Measurements from ENCODE around the gene TESK2. TPM values are rescaled to one million over a fixed set of nuclear protein-coding genes. Genes with fewer than 3 reads are reported as not detected.
A peak's percentile ranks its signal among the peaks of the same experiment; 100 is the strongest.

Gene TESK2, protein sequence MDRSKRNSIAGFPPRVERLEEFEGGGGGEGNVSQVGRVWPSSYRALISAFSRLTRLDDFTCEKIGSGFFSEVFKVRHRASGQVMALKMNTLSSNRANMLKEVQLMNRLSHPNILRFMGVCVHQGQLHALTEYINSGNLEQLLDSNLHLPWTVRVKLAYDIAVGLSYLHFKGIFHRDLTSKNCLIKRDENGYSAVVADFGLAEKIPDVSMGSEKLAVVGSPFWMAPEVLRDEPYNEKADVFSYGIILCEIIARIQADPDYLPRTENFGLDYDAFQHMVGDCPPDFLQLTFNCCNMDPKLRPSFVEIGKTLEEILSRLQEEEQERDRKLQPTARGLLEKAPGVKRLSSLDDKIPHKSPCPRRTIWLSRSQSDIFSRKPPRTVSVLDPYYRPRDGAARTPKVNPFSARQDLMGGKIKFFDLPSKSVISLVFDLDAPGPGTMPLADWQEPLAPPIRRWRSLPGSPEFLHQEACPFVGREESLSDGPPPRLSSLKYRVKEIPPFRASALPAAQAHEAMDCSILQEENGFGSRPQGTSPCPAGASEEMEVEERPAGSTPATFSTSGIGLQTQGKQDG
- 2.0 to 3.5 TPM (median 2.2 TPM) in 3 replicates for polyA plus RNA-seq
- polyA plus RNA-seq (2011; ENCODE audit: low read depth) = 1.4 TPM
- polyA plus RNA-seq (2011; cell fraction: cytosol; rRNA removed) = 1.8 and 2.1 TPM in 2 replicates
- polyA plus RNA-seq (2011; cell fraction: nucleus; rRNA removed) = 2.5 and 3.2 TPM in 2 replicates
- polyA plus RNA-seq (2012; ENCODE audit: low replicate concordance) = 1.1 and 3.6 TPM in 2 replicates
- polyA minus RNA-seq = 1.7 to 2.8 TPM (median 1.9 TPM) in 3 replicates
- 0.96 TPM for polyA minus RNA-seq (2011; cell fraction: cytosol; rRNA and poly(A)+ RNA removed)
- polyA minus RNA-seq (2011; cell fraction: nucleus; rRNA and poly(A)+ RNA removed) = 0.63 and 1.5 TPM in 2 replicates

DNA sequence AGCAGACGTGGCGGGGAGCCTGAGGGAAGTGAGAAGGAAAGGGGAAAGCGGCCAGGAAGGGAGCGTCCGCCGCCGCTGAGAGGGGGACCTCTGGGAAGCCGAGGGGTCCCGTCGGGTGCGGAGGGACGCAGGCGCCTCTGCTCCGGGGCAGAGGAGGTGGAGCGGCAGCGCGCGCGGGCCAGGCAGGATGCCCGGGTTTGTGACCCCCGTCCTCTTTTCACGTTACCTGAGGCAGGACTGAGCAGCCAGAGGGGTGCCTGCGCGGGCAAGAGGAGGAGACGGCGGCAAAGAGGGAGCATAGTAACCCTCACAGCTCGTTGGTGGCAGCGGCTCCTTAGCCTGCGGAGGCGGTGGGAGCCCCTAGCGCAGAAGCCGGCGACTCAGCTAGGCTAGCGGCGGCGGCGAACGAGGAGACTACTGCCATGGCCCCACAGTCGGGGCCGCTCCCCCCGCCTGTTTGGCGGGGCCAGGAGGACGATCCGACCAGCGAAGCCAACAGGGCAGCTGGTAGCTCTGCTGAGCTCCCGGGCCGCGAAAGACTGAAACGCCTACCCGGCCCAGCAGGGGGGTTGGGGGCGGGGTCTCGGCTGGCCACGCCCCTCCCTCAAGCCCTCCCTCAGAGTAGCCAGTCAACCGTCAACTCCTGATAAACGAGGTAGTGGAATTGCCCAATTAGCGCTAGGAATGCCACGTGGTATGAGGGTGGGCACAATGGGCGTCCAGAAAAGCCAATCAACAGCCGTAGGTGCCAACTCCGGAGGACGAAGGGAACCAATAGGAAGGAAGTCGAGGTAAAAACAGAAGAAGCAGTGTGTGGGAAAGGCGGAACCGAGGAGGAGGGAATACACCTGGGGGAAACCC, at the start of gene TESK2:
Gene TESK2 (minus strand): TSS at position 538 of the 861 bp plus-strand sequence. CDS start 33,378 bp downstream, outside the sequence.
- Histone ChIP-seq H4K20me1 (ENCODE audit: control insufficient read depth, extremely low read depth, insufficient read depth, low read length) (no peaks in the 10 kb centered on the region), H2AFZ (ENCODE audit: control insufficient read depth, low read length) (peak within 1 kb of the TSS; percentile 94), H3K36me3 (ENCODE audit: control insufficient read depth in 2 of 2, extremely low read depth in 1 of 2, insufficient read depth in 2 of 2, low read length in 2 of 2) (no peaks in the 10 kb centered on the region), H3K27me3 (ENCODE audit: control insufficient read depth, extremely low read depth, insufficient read depth, low read length) (no peaks in the 10 kb centered on the region), H3K4me2 (ENCODE audit: control insufficient read depth, extremely low read depth, insufficient read depth, low read depth, low read length) (peak within 1 kb of the TSS; percentile 99), H3K9me1 (ENCODE audit: control insufficient read depth, extremely low read depth, insufficient read depth, low read length) (no peaks in the 10 kb centered on the region), H3K4me1 (ENCODE audit: control insufficient read depth, extremely low read depth, insufficient read depth, low read length) (peaks cover 12% of the 10 kb centered on the region), H3K9me3 (ENCODE audit: control insufficient read depth, low read depth, low read length) (no peaks in the 10 kb centered on the region), H3K9ac (ENCODE audit: control insufficient read depth, extremely low read depth, insufficient read depth, low read length) (peak within 1 kb of the TSS; percentile 77), H3K4me3 (ENCODE audit: control insufficient read depth in 2 of 3, extremely low read depth in 1 of 3, insufficient read depth in 2 of 3, low read depth in 1 of 3, low read length in 3 of 3) (peak within 1 kb of the TSS; percentile 80 to 89 (median 81)), H3K79me2 (ENCODE audit: control insufficient read depth, insufficient read depth, low read length) (no peaks in the 10 kb centered on the region), H3K27ac (ENCODE audit: control insufficient read depth, insufficient read depth, low read length) (peak within 1 kb of the TSS; percentile 68)
- TF ChIP-seq EZH2 (IDR thresholded peaks at IDR 0.05; ENCODE audit: low read length) = no peak
- TF ChIP-seq, protein P1, sequence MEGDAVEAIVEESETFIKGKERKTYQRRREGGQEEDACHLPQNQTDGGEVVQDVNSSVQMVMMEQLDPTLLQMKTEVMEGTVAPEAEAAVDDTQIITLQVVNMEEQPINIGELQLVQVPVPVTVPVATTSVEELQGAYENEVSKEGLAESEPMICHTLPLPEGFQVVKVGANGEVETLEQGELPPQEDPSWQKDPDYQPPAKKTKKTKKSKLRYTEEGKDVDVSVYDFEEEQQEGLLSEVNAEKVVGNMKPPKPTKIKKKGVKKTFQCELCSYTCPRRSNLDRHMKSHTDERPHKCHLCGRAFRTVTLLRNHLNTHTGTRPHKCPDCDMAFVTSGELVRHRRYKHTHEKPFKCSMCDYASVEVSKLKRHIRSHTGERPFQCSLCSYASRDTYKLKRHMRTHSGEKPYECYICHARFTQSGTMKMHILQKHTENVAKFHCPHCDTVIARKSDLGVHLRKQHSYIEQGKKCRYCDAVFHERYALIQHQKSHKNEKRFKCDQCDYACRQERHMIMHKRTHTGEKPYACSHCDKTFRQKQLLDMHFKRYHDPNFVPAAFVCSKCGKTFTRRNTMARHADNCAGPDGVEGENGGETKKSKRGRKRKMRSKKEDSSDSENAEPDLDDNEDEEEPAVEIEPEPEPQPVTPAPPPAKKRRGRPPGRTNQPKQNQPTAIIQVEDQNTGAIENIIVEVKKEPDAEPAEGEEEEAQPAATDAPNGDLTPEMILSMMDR (optimal IDR thresholded peaks at IDR 0.05 in 1 of 3, IDR thresholded peaks at IDR 0.05 in 1 of 3, conservative IDR thresholded peaks at IDR 0.05 in 1 of 3; ENCODE audit: extremely low read depth in 1 of 3, insufficient read depth in 2 of 3, low read length in 3 of 3) = no peak
- FAIRE-seq (peak; percentile 93), DNase-seq (ENCODE audit: low read depth, low spot score) (peak; percentile 99)
- dilution Hi-C loops (cut with MboI; ENCODE audit: extremely low pct_ligation_motif_present, low sequenced_read_pairs) = no loop called here

DNA sequence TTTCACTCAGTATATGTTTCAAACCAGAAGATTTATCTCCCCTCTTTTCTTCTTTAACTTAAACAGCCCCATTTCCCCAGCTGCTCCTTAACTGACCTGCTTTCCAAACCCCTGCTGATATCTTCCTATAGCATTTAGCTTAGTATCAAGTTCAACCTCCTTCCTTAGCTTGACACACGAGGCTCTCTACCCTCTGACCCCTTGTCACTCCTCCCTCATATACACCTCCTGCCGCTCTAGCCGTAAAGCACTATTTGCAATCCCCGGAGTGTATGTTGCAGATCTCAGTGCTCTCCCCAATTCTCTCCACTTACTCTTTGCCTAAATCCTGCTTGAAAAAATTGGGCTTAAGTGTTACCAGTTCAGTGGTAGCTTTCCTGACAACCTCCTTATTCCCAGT, 45.9 kb upstream of the TESK2 start:
- FAIRE-seq (no peak), DNase-seq (ENCODE audit: low read depth, low spot score) (no peak)
- no peak overlapping the region for H2AFZ ChIP-seq (ENCODE audit: control insufficient read depth, low read length)
- H3K9me1 ChIP-seq (ENCODE audit: control insufficient read depth, extremely low read depth, insufficient read depth, low read length) = no peaks in the 10 kb centered on the region
- no peaks in the 10 kb centered on the region for H3K36me3 ChIP-seq (ENCODE audit: control insufficient read depth in 2 of 2, extremely low read depth in 1 of 2, insufficient read depth in 2 of 2, low read length in 2 of 2)
- no peaks in the 10 kb centered on the region for H3K27me3 ChIP-seq (ENCODE audit: control insufficient read depth, extremely low read depth, insufficient read depth, low read length)
- TF ChIP-seq, protein P1 (optimal IDR thresholded peaks at IDR 0.05 in 1 of 3, IDR thresholded peaks at IDR 0.05 in 1 of 3, conservative IDR thresholded peaks at IDR 0.05 in 1 of 3; ENCODE audit: extremely low read depth in 1 of 3, insufficient read depth in 2 of 3, low read length in 3 of 3) = no peak
- no peak for TF ChIP-seq EZH2 (IDR thresholded peaks at IDR 0.05; ENCODE audit: low read length)
- no peaks in the 10 kb centered on the region for H4K20me1 ChIP-seq (ENCODE audit: control insufficient read depth, extremely low read depth, insufficient read depth, low read length)
- no peak overlapping the region for H3K27ac ChIP-seq (ENCODE audit: control insufficient read depth, insufficient read depth, low read length)
- no peak overlapping the region for H3K9ac ChIP-seq (ENCODE audit: control insufficient read depth, extremely low read depth, insufficient read depth, low read length)
- no peak overlapping the region for H3K4me3 ChIP-seq (ENCODE audit: control insufficient read depth in 2 of 3, extremely low read depth in 1 of 3, insufficient read depth in 2 of 3, low read depth in 1 of 3, low read length in 3 of 3)
- dilution Hi-C loops (cut with MboI; ENCODE audit: extremely low pct_ligation_motif_present, low sequenced_read_pairs) = no loop called here
- no peaks in the 10 kb centered on the region for H3K79me2 ChIP-seq (ENCODE audit: control insufficient read depth, insufficient read depth, low read length)
- no peak overlapping the region for H3K4me2 ChIP-seq (ENCODE audit: control insufficient read depth, extremely low read depth, insufficient read depth, low read depth, low read length)
- H3K4me1 ChIP-seq (ENCODE audit: control insufficient read depth, extremely low read depth, insufficient read depth, low read length) = peaks cover 6% of the 10 kb centered on the region
- no peaks in the 10 kb centered on the region for H3K9me3 ChIP-seq (ENCODE audit: control insufficient read depth, low read depth, low read length)

Measured in keratinocyte (primary cell).